Suprapubic skin (tissue), 4 donors: ENCODE measurements around the gene AMBP. TPM values are rescaled to one million over a fixed set of nuclear protein-coding genes. Genes with fewer than 3 reads are reported as not detected.
A peak's percentile ranks its signal among the peaks of the same experiment; 100 is the strongest.

ENCODE experiments used
- DNase-seq, 2 donors: peaks; one replicate each; pipeline ENCODE4 v3.0.0-alpha.2; 2019; ENCODE audit warnings: low spot score in 2 of 2
- H3K27ac ChIP-seq: fragments of 200-600 bp; sonication (generic); one replicate; pipeline ENCODE4 v1.5.1; 2019
- H3K27me3 ChIP-seq: fragments of 200-600 bp; sonication (generic); one replicate; pipeline ENCODE4 v1.5.1; 2019
- H3K36me3 ChIP-seq: fragments of 200-600 bp; sonication (generic); one replicate; pipeline ENCODE4 v1.5.1; 2019
- H3K4me1 ChIP-seq: fragments of 200-600 bp; sonication (generic); one replicate; pipeline ENCODE4 v1.5.1; 2019
- H3K4me3 ChIP-seq: fragments of 200-600 bp; sonication (generic); one replicate; pipeline ENCODE4 v1.5.1; 2019; ENCODE audit warnings: mild to moderate bottlenecking
- H3K9me3 ChIP-seq: fragments of 200-600 bp; sonication (generic); one replicate; pipeline ENCODE4 v1.5.1; 2019
- EP300 ChIP-seq: sonication (generic); formaldehyde crosslinking; IDR thresholded peaks from one replicate; pipeline ENCODE4 v1.6.1; 2017; ENCODE audit warnings: antibody characterized with exemption
- POLR2A ChIP-seq, 2 donors: fragments of 450-650 bp; IDR thresholded peaks; one replicate each; pipeline ENCODE4 v1.6.1; 2017; ENCODE audit warnings: antibody characterized with exemption in 2 of 2, mild to moderate bottlenecking in 2 of 2, moderate library complexity in 2 of 2
- POLR2AphosphoS5 ChIP-seq, 3 donors: sonication (generic); formaldehyde crosslinking; IDR thresholded peaks; one replicate each; pipeline ENCODE4 v1.6.1; 2017; ENCODE audit warnings: antibody characterized with exemption in 3 of 3
- WGBS: methylation state at CpG from one replicate; pipeline ENCODE4 v1.1.5; 2018; 5-methylcytosine and 5-hydroxymethylcytosine counted together
- total RNA-seq, 4 donors: library from RNA; depleted of rRNA; stranded (reverse); fragments of >200 nt; gene quantifications; one replicate each; pipeline ENCODE4 v1.1.0, GENCODE V29; 2016
- TF ChIP-seq, protein P1 (sequence below), 2 donors: fragments of 200-600 bp in 1 of 2; fragments of 450-650 bp in 1 of 2; sonication (generic) in 1 of 2; IDR thresholded peaks; one replicate each; pipeline ENCODE4 v1.5.1; 2016 to 2019; ENCODE audit warnings: antibody characterized with exemption in 2 of 2, mild to moderate bottlenecking in 1 of 2, moderate library complexity in 1 of 2

AMBP gene
- total RNA-seq, 4 donors from 2014 or later = 3.6 TPM; not detected in 3

DNA sequence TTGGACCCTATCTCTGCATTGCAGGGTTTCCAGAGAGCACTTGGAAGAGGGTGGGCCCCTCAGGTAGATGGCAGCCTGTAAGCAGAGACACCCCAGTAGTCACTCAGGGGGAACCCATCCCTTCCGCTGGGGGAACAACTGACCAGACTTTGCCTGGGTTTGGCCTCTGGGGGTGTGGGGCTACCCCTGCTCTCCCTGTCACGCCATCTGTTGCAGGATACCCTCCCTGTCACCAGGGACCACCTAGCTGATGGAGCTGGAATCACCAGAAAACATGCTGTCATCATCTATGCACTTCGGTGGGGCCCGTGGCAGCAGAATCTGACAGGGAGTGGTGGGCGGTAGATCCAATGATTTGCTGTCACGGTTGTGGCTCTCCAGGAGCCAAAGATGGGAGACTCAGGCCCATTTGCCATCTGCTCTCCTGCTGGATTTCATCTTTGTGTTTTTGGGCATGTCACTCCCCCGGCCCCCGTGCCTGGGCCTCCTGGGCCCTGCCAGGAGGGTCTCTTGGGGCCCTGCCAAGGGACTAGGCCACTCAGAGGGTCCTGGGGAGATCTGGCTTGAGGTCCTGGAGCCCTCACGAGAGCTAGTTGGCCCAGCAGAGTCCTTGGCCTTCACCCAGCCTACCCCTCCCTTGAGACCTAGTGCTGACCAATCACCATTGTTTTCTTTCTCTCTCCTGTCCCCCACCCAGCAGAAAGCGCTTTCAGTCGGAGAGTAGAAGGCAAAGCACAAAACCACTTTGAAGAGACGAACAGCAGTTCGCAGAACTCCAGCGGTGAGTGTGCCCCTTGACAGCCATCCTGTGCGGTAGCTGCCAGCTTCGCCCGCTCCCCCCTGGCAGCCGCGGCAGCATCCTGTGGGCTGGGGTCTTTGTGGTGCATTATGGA, 45.9 kb downstream of the AMBP start:
- no peaks in the 10 kb centered on the region for H3K27me3 ChIP-seq
- WGBS = 89% methylated on average over 18 of the region's 19 CpGs
- DNase-seq = peak in 1 of 2 donors; percentile 35
- no peak overlapping the region for H3K4me3 ChIP-seq
- H3K36me3 ChIP-seq = peaks cover 16% of the 10 kb centered on the region
- peaks cover 11% of the 10 kb centered on the region for H3K4me1 ChIP-seq
- no peaks in the 10 kb centered on the region for H3K9me3 ChIP-seq
- TF ChIP-seq, protein P1, sequence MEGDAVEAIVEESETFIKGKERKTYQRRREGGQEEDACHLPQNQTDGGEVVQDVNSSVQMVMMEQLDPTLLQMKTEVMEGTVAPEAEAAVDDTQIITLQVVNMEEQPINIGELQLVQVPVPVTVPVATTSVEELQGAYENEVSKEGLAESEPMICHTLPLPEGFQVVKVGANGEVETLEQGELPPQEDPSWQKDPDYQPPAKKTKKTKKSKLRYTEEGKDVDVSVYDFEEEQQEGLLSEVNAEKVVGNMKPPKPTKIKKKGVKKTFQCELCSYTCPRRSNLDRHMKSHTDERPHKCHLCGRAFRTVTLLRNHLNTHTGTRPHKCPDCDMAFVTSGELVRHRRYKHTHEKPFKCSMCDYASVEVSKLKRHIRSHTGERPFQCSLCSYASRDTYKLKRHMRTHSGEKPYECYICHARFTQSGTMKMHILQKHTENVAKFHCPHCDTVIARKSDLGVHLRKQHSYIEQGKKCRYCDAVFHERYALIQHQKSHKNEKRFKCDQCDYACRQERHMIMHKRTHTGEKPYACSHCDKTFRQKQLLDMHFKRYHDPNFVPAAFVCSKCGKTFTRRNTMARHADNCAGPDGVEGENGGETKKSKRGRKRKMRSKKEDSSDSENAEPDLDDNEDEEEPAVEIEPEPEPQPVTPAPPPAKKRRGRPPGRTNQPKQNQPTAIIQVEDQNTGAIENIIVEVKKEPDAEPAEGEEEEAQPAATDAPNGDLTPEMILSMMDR (IDR thresholded peaks at IDR 0.05) = no peak
- no peak for TF ChIP-seq EP300
- TF ChIP-seq POLR2AphosphoS5 (IDR thresholded peaks at IDR 0.05) = no peak
- TF ChIP-seq POLR2A (IDR thresholded peaks at IDR 0.05) = no peak
- no peak overlapping the region for H3K27ac ChIP-seq

DNA sequence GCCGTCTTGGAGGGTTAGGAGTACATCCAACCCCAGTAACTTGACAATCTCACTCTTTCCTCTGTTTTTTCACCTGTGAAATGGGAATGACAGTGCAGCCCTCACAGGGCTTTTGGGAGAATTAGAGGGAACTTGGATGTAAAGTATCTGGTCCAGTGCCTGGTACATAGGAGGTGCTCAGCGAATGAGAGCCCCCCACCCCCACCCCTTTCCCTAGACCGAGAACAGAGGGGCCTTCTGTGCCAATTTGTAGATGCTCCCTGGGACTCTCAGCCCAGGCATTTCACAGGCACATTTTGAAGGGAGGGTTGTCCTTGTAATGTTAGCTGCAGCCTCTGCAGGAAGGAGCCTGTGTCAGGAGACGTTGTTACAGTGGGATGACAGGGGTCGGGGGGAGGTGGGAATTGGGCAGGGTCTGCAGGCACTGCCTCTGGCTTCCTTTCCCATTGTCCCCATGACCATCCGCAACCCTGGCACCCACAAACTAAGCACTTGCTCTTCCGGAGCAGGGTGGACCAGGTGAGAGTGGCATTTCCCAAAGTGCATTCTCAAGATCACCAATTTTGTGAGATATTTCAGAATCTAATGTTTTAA, 47.0 kb downstream of the AMBP start:
- WGBS = 94% methylated on average over 5 of the region's 7 CpGs
- peak in 1 of 2 donors; percentile 10 for DNase-seq
- H3K36me3 ChIP-seq = peaks cover 7% of the 10 kb centered on the region

DNA sequence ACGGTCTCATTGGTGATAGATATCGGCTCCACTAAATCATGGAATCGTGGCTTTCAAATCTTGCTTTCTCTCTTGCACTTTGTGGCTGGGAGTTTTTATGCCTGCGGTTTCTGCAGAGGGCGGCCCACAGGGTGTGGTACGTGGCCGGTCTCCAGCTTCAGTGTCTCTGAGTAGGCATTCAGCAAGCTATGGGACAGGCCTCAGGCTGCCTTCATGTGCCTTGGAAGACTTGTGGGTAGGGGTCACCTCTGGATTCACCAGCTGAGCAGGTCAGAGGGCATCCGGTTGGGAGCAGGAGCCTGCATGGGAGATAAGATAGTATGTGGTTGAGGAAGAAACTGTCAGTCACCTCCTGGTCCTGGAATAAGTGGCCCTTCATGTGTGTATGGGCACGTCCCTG, 47.7 kb downstream of the AMBP start:
- H3K36me3 ChIP-seq = peaks cover 3% of the 10 kb centered on the region
- H3K27me3 ChIP-seq = no peaks in the 10 kb centered on the region
- H3K4me1 ChIP-seq = peaks cover 11% of the 10 kb centered on the region
- 79% methylated on average over 9 of the region's 9 CpGs for WGBS
- no peak for TF ChIP-seq EP300
- TF ChIP-seq POLR2A (IDR thresholded peaks at IDR 0.05) = no peak
- TF ChIP-seq, protein P1 (IDR thresholded peaks at IDR 0.05) = no peak
- TF ChIP-seq POLR2AphosphoS5 (IDR thresholded peaks at IDR 0.05) = no peak
- peak in 1 of 2 donors; percentile 33 for DNase-seq
- no peak overlapping the region for H3K27ac ChIP-seq
- no peaks in the 10 kb centered on the region for H3K9me3 ChIP-seq
- no peak overlapping the region for H3K4me3 ChIP-seq

More for the DNA sequence above, 47.0 kb downstream of the AMBP start:
- H3K4me1 ChIP-seq = peaks cover 11% of the 10 kb centered on the region
- H3K27me3 ChIP-seq = no peaks in the 10 kb centered on the region
- no peaks in the 10 kb centered on the region for H3K9me3 ChIP-seq
- H3K4me3 ChIP-seq = no peak overlapping the region
- no peak overlapping the region for H3K27ac ChIP-seq
- TF ChIP-seq, protein P1 (IDR thresholded peaks at IDR 0.05) = no peak
- TF ChIP-seq POLR2A (IDR thresholded peaks at IDR 0.05) (no peak), POLR2AphosphoS5 (IDR thresholded peaks at IDR 0.05) (no peak), EP300 (no peak)

DNA sequence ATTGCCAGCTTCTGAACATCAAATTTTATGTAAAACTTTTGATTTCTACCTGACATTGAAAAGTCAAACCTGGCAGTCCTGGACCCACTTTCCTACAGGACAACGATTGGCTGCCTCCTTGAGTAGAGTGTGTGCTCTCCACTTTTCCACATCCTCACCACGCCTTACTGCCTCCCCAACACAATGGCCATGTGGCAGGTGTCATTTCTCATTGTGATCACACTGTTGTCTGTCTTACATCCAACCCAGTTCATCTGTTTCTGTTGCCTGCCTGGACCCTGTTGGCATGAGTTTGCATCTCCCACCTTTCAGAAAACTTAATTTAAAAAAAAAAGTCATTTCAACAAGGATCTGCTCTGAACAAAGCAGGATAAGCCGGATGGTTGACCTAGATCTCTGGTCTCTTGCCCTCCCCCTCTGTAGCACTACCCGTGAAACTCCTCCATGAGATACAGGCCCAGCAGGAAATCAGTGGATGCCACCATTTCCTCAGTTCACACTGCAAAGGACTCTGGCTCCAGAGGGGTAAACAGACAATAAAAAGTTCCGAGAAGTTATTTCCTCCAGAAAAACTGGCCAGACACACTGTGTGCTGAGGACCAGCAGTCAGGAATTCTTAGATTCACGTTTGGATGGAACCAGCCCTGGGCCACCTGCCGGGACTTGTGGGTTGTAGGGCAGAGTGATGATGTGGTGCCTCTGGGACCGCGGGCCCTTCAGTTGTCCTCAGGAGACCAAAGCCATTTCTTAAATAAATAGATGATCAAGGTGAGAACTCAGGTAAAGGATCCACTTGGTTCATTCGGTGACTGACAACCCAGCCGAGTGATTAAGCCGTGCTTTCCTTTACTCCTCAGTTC, 48.6 kb downstream of the AMBP start:
- Histone ChIP-seq H3K27me3 (no peaks in the 10 kb centered on the region), H3K27ac (no peak overlapping the region), H3K4me3 (no peak overlapping the region), H3K9me3 (no peaks in the 10 kb centered on the region), H3K36me3 (peaks cover 3% of the 10 kb centered on the region), H3K4me1 (peaks cover 11% of the 10 kb centered on the region)
- peak in 1 of 2 donors; percentile 14 for DNase-seq
- TF ChIP-seq POLR2A (IDR thresholded peaks at IDR 0.05) = no peak
- 76% methylated on average over 12 of the region's 12 CpGs for WGBS

DNA sequence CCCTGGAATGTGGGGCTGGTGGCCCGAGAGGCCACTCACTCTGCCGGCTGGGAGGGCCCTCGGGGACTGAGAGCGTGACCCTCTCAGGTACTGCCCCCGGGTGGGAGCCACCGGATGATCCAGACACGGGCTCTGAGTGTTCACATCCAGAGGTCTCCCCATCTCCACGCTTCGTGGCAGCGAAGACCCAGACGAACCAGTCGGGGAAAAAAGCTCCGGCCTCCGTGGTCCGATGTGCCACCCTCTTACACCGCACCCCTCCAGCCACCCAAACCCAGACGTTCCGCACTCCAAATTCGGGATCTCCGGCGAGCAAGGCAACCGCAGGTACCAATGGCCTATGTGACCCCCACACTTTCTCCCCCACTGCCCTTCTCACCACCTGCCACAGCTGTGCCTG, 49.5 kb downstream of the AMBP start:
- Histone ChIP-seq H3K9me3 (no peaks in the 10 kb centered on the region), H3K27ac (no peak overlapping the region), H3K4me3 (no peak overlapping the region), H3K4me1 (peaks cover 11% of the 10 kb centered on the region), H3K27me3 (no peaks in the 10 kb centered on the region), H3K36me3 (peaks cover 3% of the 10 kb centered on the region)
- DNase-seq = peak in 1 of 2 donors; percentile 58
- 95% methylated on average over 14 of the region's 22 CpGs for WGBS
- TF ChIP-seq, protein P1 (IDR thresholded peaks at IDR 0.05) = no peak
- TF ChIP-seq POLR2AphosphoS5 (IDR thresholded peaks at IDR 0.05) (no peak), POLR2A (IDR thresholded peaks at IDR 0.05) (no peak), EP300 (no peak)
